Trophoblast cell (in vitro differentiated cells and primary cell): ENCODE results near the gene ETV5.

Source experiments
- DNase-seq, 2 donors: peaks; one replicate each; pipeline ENCODE4 v3.0.0-alpha.2; 2016
- H2AFZ ChIP-seq: 2 replicates; pipeline ENCODE4 v1.6.1; 2013; ENCODE audit warnings: low read length, moderate library complexity, mild to moderate bottlenecking; ENCODE audit not compliant: insufficient read depth, poor library complexity
- H2AK5ac ChIP-seq: 2 replicates; pipeline ENCODE4 v1.6.1; 2013; ENCODE audit warnings: mild to moderate bottlenecking, low read length
- H2BK120ac ChIP-seq: 2 replicates; pipeline ENCODE4 v1.6.1; 2013; ENCODE audit warnings: low read length, mild to moderate bottlenecking, moderate library complexity; ENCODE audit not compliant: insufficient read depth, poor library complexity
- H2BK12ac ChIP-seq: 2 replicates; pipeline ENCODE4 v1.6.1; 2013; ENCODE audit warnings: mild to moderate bottlenecking, low read length, moderate library complexity
- H2BK5ac ChIP-seq: 2 replicates; pipeline ENCODE4 v1.6.1; 2013; ENCODE audit warnings: low read length, low read depth, moderate library complexity, mild to moderate bottlenecking; ENCODE audit not compliant: poor library complexity
- H3K14ac ChIP-seq: 2 replicates; pipeline ENCODE4 v1.6.1; 2013; ENCODE audit warnings: mild to moderate bottlenecking, low read length
- H3K18ac ChIP-seq: 2 replicates; pipeline ENCODE4 v1.6.1; 2013; ENCODE audit warnings: mild to moderate bottlenecking, low read length
- H3K23ac ChIP-seq: 2 replicates; pipeline ENCODE4 v1.6.1; 2013; ENCODE audit warnings: low read length
- H3K27ac ChIP-seq: 2 replicates; pipeline ENCODE4 v1.5.1; 2013; ENCODE audit warnings: low read depth, mild to moderate bottlenecking, inconsistent platforms, low read length, moderate library complexity
- H3K27me3 ChIP-seq: 2 replicates; pipeline ENCODE4 v1.6.1; 2013; ENCODE audit warnings: inconsistent platforms, mild to moderate bottlenecking, low read length, moderate library complexity; ENCODE audit not compliant: insufficient read depth
- H3K36me3 ChIP-seq, 2 experiments: 1 replicate in 1 of 2; 2 replicates in 1 of 2; pipeline ENCODE4 v1.6.1; 2013; ENCODE audit warnings: low read length in 2 of 2, mild to moderate bottlenecking in 2 of 2, moderate library complexity in 1 of 2; ENCODE audit not compliant: insufficient read depth in 2 of 2, control insufficient read depth in 1 of 2
- H3K4ac ChIP-seq: 2 replicates; pipeline ENCODE4 v1.6.1; 2013; ENCODE audit warnings: low read depth, mild to moderate bottlenecking, low read length, moderate library complexity
- H3K4me1 ChIP-seq, 2 experiments: 1 replicate in 1 of 2; 2 replicates in 1 of 2; pipeline ENCODE4 v1.6.1; 2013; ENCODE audit warnings: low read length in 2 of 2, mild to moderate bottlenecking in 2 of 2, moderate library complexity in 1 of 2; ENCODE audit not compliant: insufficient read depth in 2 of 2, control insufficient read depth in 1 of 2
- H3K4me2 ChIP-seq: 2 replicates; pipeline ENCODE4 v1.6.1; 2013; ENCODE audit warnings: inconsistent platforms, mild to moderate bottlenecking, low read length, moderate library complexity
- H3K4me3 ChIP-seq: 2 replicates; pipeline ENCODE4 v1.5.1; 2013; ENCODE audit warnings: mild to moderate bottlenecking, low read depth, low read length, inconsistent platforms
- H3K79me1 ChIP-seq: one replicate; pipeline ENCODE4 v1.6.1; 2013; ENCODE audit warnings: low read length
- H3K79me2 ChIP-seq: 2 replicates; pipeline ENCODE4 v1.6.1; 2013; ENCODE audit warnings: low read length, mild to moderate bottlenecking; ENCODE audit not compliant: control insufficient read depth, insufficient read depth, poor library complexity
- H3K9ac ChIP-seq: 2 replicates; pipeline ENCODE4 v1.6.1; 2013; ENCODE audit warnings: mild to moderate bottlenecking, low read length
- H3K9me3 ChIP-seq: 2 replicates; pipeline ENCODE4 v1.6.1; 2013; ENCODE audit warnings: low read depth, mild to moderate bottlenecking, control low read depth, inconsistent platforms, low read length; ENCODE audit not compliant: insufficient read depth
- H4K12ac ChIP-seq: 2 replicates; pipeline ENCODE4 v1.6.1; 2013; ENCODE audit warnings: low read depth, mild to moderate bottlenecking, low read length, moderate library complexity
- H4K8ac ChIP-seq: 2 replicates; pipeline ENCODE4 v1.6.1; 2013; ENCODE audit warnings: low read depth, mild to moderate bottlenecking, low read length, moderate library complexity
- H4K91ac ChIP-seq: one replicate; pipeline ENCODE4 v1.6.1; 2013; ENCODE audit warnings: low read depth, mild to moderate bottlenecking, low read length, moderate library complexity
- WGBS: extraction: QIAGEN DNeasy Blood & Tissue Kit; methylation state at CpG from one replicate; pipeline ENCODE4 v1.1.7; 2013; ENCODE audit warnings: missing lambda C conversion rate; ENCODE audit not compliant: insufficient read length, insufficient coverage; ENCODE audit errors: extremely low coverage; 5-methylcytosine and 5-hydroxymethylcytosine counted together

ETV5 gene

GRCh38 chr3:186070996-186071395 is 37.9 kb downstream of the ETV5 start:
- Histone ChIP-seq H4K8ac (no peak overlapping the region), H3K9me3 (no peaks in the 10 kb centered on the region), H2AK5ac (no peak overlapping the region), H2AFZ (no peak overlapping the region), H3K4me3 (no peak overlapping the region), H3K4me2 (no peak overlapping the region), H3K9ac (no peak overlapping the region), H3K79me1 (no peaks in the 10 kb centered on the region), H3K27me3 (no peaks in the 10 kb centered on the region), H4K12ac (no peak overlapping the region), H3K23ac (no peak overlapping the region), H3K14ac (no peak overlapping the region), H3K27ac (no peak overlapping the region), H3K4ac (no peak overlapping the region), H3K4me1 (no peaks in the 10 kb centered on the region), H3K79me2 (no peaks in the 10 kb centered on the region), H2BK5ac (no peak overlapping the region), H3K18ac (no peak overlapping the region), H3K36me3 (no peaks in the 10 kb centered on the region), H4K91ac (no peak overlapping the region), H2BK120ac (no peak overlapping the region), H2BK12ac (no peak overlapping the region)
- DNase-seq = no peak
- no CpG with 5 or more reads among the region's 9 CpGs for WGBS

- WGBS = no CpG with 5 or more reads among the region's 1 CpG
- no peaks in the 10 kb centered on the region for H3K36me3 ChIP-seq
- H3K4me2 ChIP-seq = no peak overlapping the region
- no peaks in the 10 kb centered on the region for H3K9me3 ChIP-seq
- H3K79me2 ChIP-seq = no peaks in the 10 kb centered on the region
- H3K4ac ChIP-seq = no peak overlapping the region
- no peak overlapping the region for H2BK120ac ChIP-seq
- no peaks in the 10 kb centered on the region for H3K27me3 ChIP-seq
- no peak overlapping the region for H3K4me3 ChIP-seq
- no peak overlapping the region for H2BK12ac ChIP-seq
- H3K18ac ChIP-seq = no peak overlapping the region
- H3K27ac ChIP-seq = no peak overlapping the region
- no peak overlapping the region for H2AK5ac ChIP-seq
- no peak overlapping the region for H4K12ac ChIP-seq
- no peak overlapping the region for H3K9ac ChIP-seq
- H3K79me1 ChIP-seq = no peaks in the 10 kb centered on the region
- no peaks in the 10 kb centered on the region for H3K4me1 ChIP-seq
- no peak overlapping the region for H3K23ac ChIP-seq
- H2AFZ ChIP-seq = no peak overlapping the region
- no peak for DNase-seq
- no peak overlapping the region for H4K8ac ChIP-seq
- no peak overlapping the region for H4K91ac ChIP-seq
- no peak overlapping the region for H2BK5ac ChIP-seq
- no peak overlapping the region for H3K14ac ChIP-seq
Observed at GRCh38 chr3:186070550-186070949, 38.3 kb downstream of the ETV5 start.

GRCh38 chr3:186070133-186070532 is 38.8 kb downstream of the ETV5 start:
- Histone ChIP-seq H3K27ac (no peak overlapping the region), H3K9me3 (no peaks in the 10 kb centered on the region), H3K23ac (no peak overlapping the region), H4K91ac (no peak overlapping the region), H3K4me2 (no peak overlapping the region), H2BK5ac (no peak overlapping the region), H3K4ac (no peak overlapping the region), H3K9ac (no peak overlapping the region), H3K36me3 (no peaks in the 10 kb centered on the region), H3K18ac (no peak overlapping the region), H2AFZ (no peak overlapping the region), H2BK120ac (no peak overlapping the region), H4K12ac (no peak overlapping the region), H3K14ac (no peak overlapping the region), H3K79me1 (no peaks in the 10 kb centered on the region), H3K79me2 (no peaks in the 10 kb centered on the region), H3K27me3 (no peaks in the 10 kb centered on the region), H2BK12ac (no peak overlapping the region), H4K8ac (no peak overlapping the region), H2AK5ac (no peak overlapping the region), H3K4me1 (no peaks in the 10 kb centered on the region), H3K4me3 (no peak overlapping the region)
- no CpG with 5 or more reads among the region's 9 CpGs for WGBS
- no peak for DNase-seq

- H2AFZ ChIP-seq = no peak overlapping the region
- H3K9me3 ChIP-seq = no peaks in the 10 kb centered on the region
- no peak overlapping the region for H3K14ac ChIP-seq
- H3K4me3 ChIP-seq = no peak overlapping the region
- no peak overlapping the region for H3K27ac ChIP-seq
- H3K18ac ChIP-seq = no peak overlapping the region
- H2BK120ac ChIP-seq = no peak overlapping the region
- no peak overlapping the region for H3K9ac ChIP-seq
- no peak overlapping the region for H2BK5ac ChIP-seq
- H3K23ac ChIP-seq = no peak overlapping the region
- H3K27me3 ChIP-seq = no peaks in the 10 kb centered on the region
- no peak overlapping the region for H3K4me2 ChIP-seq
- no peak overlapping the region for H3K4ac ChIP-seq
- no peak overlapping the region for H2AK5ac ChIP-seq
- no peak overlapping the region for H4K12ac ChIP-seq
- no peaks in the 10 kb centered on the region for H3K4me1 ChIP-seq
- no peaks in the 10 kb centered on the region for H3K36me3 ChIP-seq
- no peaks in the 10 kb centered on the region for H3K79me1 ChIP-seq
- no peak overlapping the region for H4K8ac ChIP-seq
- no peak overlapping the region for H4K91ac ChIP-seq
- no peak overlapping the region for H2BK12ac ChIP-seq
- DNase-seq = no peak
- no CpG with 5 or more reads among the region's 9 CpGs for WGBS
- no peaks in the 10 kb centered on the region for H3K79me2 ChIP-seq
Observed at GRCh38 chr3:186069199-186069598, 39.7 kb downstream of the ETV5 start.

GRCh38 chr3:186068243-186068552 is 40.7 kb downstream of the ETV5 start:
- no peaks in the 10 kb centered on the region for H3K9me3 ChIP-seq
- H2AK5ac ChIP-seq = no peak overlapping the region
- no peak overlapping the region for H3K4ac ChIP-seq
- H4K12ac ChIP-seq = no peak overlapping the region
- no peak overlapping the region for H3K23ac ChIP-seq
- no peak overlapping the region for H3K9ac ChIP-seq
- no peak overlapping the region for H3K27ac ChIP-seq
- H2BK5ac ChIP-seq = no peak overlapping the region
- no peaks in the 10 kb centered on the region for H3K79me1 ChIP-seq
- no peaks in the 10 kb centered on the region for H3K27me3 ChIP-seq
- H3K4me3 ChIP-seq = no peak overlapping the region
- H2BK12ac ChIP-seq = no peak overlapping the region
- H2AFZ ChIP-seq = no peak overlapping the region
- H3K36me3 ChIP-seq = no peaks in the 10 kb centered on the region
- no peak overlapping the region for H4K91ac ChIP-seq
- WGBS = no CpG with 5 or more reads among the region's 2 CpGs
- H3K4me1 ChIP-seq = no peaks in the 10 kb centered on the region
- H4K8ac ChIP-seq = no peak overlapping the region
- DNase-seq = no peak
- H3K14ac ChIP-seq = no peak overlapping the region
- no peak overlapping the region for H2BK120ac ChIP-seq
- H3K18ac ChIP-seq = no peak overlapping the region
- H3K4me2 ChIP-seq = no peak overlapping the region
- no peaks in the 10 kb centered on the region for H3K79me2 ChIP-seq
